GM23338 (cell line): Measurements from ENCODE around the gene SLC16A9.

Experiments used
- CREB1 ChIP-seq: fragments of 250-450 bp; sonication (Bioruptor Pico); IDR thresholded peaks from 2 replicates; pipeline ENCODE4 v1.5.0; 2020; ENCODE audit warnings: low read depth, mild to moderate bottlenecking, moderate library complexity
- EZH2 ChIP-seq: fragments of 200-600 bp; sonication (generic); IDR thresholded peaks from one replicate; pipeline ENCODE4 v1.8.0; 2017; ENCODE audit warnings: antibody characterized with exemption, mild to moderate bottlenecking, low read depth; ENCODE audit not compliant: unreplicated experiment
- EZH2phosphoT487 ChIP-seq: fragments of 200-600 bp; sonication (generic); IDR thresholded peaks from one replicate; pipeline ENCODE4 v1.8.1; 2018; ENCODE audit warnings: antibody characterized with exemption; ENCODE audit not compliant: unreplicated experiment
- JUNB ChIP-seq: IDR thresholded peaks from one replicate; pipeline ENCODE4 v1.6.1; 2016; ENCODE audit warnings: antibody characterized with exemption; ENCODE audit not compliant: unreplicated experiment
- NANOG ChIP-seq: IDR thresholded peaks from 2 replicates; pipeline ENCODE4 v1.6.1; 2016; ENCODE audit warnings: antibody characterized with exemption, borderline replicate concordance
- POLR2AphosphoS5 ChIP-seq: IDR thresholded peaks from 2 replicates; pipeline ENCODE4 v1.6.1; 2016; ENCODE audit warnings: antibody characterized with exemption, low read depth
- STAT1 ChIP-seq: IDR thresholded peaks from one replicate; pipeline ENCODE4 v1.6.1; 2016; ENCODE audit warnings: antibody characterized with exemption; ENCODE audit not compliant: unreplicated experiment
- ZNF114 ChIP-seq: fragments of 250-450 bp; sonication (Bioruptor Pico); IDR thresholded peaks from 2 replicates; pipeline ENCODE4 v1.5.0; 2020; ENCODE audit warnings: mild to moderate bottlenecking, moderate library complexity
- ZNF331 ChIP-seq: fragments of 250-450 bp; sonication (Bioruptor Pico); IDR thresholded peaks from 2 replicates; pipeline ENCODE4 v1.5.0; 2020; ENCODE audit warnings: low read depth, mild to moderate bottlenecking, moderate library complexity
- TF ChIP-seq, protein P1 (sequence below), 2 experiments: fragments of 200-600 bp in 1 of 2; sonication (generic) in 1 of 2; conservative IDR thresholded peaks; 2 replicates each; pipeline versions ENCODE4 v1.5.1 to v1.6.1; 2016 to 2017; ENCODE audit warnings: antibody characterized with exemption in 2 of 2, low read depth in 2 of 2, mild to moderate bottlenecking in 2 of 2, moderate library complexity in 1 of 2
- TF ChIP-seq, protein P2 (sequence below): IDR thresholded peaks from one replicate; pipeline ENCODE4 v1.6.1; 2018; ENCODE audit warnings: antibody characterized with exemption; ENCODE audit not compliant: unreplicated experiment
- TF ChIP-seq, protein P3 (sequence below): IDR thresholded peaks from 2 replicates; pipeline ENCODE4 v1.6.1; 2016; ENCODE audit warnings: antibody characterized with exemption
- TF ChIP-seq, protein P4 (sequence below): fragments of 250-450 bp; sonication (Bioruptor Pico); IDR thresholded peaks from 2 replicates; pipeline ENCODE4 v1.5.0; 2020; ENCODE audit warnings: mild to moderate bottlenecking, moderate library complexity

DNA sequence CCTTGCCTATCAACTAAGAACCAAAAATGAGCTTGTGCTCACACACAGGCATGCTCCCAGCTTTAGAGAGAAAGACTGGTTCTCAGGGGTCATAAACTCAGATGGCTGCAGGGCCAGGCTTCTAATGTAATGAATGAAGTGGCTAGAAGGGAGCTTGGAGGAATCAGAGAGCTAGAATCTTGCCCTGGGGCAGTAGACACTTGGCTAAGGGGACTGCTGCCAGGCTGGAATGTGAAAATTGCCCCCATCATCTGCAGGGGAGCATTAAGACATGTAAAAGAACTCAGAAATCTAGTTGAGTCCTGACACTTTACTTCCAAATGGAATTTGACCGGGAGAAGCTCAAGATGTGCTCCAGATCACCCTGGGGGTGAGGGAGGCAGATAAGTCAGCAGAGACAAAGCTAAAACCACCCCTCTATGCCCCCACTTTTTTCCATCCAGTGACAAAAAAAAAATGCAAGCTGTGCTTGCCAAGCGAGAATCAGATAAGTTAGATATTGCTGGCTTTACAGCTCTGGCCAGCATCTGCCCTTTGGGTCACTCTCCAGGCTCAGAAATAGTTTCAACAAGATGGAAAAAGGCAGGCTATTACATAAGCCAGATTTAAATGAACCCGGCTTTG lies 2.3 kb upstream of the SLC16A9 start:
- TF ChIP-seq, protein P1, sequence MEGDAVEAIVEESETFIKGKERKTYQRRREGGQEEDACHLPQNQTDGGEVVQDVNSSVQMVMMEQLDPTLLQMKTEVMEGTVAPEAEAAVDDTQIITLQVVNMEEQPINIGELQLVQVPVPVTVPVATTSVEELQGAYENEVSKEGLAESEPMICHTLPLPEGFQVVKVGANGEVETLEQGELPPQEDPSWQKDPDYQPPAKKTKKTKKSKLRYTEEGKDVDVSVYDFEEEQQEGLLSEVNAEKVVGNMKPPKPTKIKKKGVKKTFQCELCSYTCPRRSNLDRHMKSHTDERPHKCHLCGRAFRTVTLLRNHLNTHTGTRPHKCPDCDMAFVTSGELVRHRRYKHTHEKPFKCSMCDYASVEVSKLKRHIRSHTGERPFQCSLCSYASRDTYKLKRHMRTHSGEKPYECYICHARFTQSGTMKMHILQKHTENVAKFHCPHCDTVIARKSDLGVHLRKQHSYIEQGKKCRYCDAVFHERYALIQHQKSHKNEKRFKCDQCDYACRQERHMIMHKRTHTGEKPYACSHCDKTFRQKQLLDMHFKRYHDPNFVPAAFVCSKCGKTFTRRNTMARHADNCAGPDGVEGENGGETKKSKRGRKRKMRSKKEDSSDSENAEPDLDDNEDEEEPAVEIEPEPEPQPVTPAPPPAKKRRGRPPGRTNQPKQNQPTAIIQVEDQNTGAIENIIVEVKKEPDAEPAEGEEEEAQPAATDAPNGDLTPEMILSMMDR (conservative IDR thresholded peaks at IDR 0.05; ENCODE audit: low read depth in 2 of 2): no peak
- TF ChIP-seq POLR2AphosphoS5: no peak
- TF ChIP-seq EZH2: no peak
- TF ChIP-seq, protein P2, sequence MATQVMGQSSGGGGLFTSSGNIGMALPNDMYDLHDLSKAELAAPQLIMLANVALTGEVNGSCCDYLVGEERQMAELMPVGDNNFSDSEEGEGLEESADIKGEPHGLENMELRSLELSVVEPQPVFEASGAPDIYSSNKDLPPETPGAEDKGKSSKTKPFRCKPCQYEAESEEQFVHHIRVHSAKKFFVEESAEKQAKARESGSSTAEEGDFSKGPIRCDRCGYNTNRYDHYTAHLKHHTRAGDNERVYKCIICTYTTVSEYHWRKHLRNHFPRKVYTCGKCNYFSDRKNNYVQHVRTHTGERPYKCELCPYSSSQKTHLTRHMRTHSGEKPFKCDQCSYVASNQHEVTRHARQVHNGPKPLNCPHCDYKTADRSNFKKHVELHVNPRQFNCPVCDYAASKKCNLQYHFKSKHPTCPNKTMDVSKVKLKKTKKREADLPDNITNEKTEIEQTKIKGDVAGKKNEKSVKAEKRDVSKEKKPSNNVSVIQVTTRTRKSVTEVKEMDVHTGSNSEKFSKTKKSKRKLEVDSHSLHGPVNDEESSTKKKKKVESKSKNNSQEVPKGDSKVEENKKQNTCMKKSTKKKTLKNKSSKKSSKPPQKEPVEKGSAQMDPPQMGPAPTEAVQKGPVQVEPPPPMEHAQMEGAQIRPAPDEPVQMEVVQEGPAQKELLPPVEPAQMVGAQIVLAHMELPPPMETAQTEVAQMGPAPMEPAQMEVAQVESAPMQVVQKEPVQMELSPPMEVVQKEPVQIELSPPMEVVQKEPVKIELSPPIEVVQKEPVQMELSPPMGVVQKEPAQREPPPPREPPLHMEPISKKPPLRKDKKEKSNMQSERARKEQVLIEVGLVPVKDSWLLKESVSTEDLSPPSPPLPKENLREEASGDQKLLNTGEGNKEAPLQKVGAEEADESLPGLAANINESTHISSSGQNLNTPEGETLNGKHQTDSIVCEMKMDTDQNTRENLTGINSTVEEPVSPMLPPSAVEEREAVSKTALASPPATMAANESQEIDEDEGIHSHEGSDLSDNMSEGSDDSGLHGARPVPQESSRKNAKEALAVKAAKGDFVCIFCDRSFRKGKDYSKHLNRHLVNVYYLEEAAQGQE: no peak
- TF ChIP-seq EZH2phosphoT487: no peak
- TF ChIP-seq CREB1 (CRISPR knock-in tag): no peak
- TF ChIP-seq, protein P3, sequence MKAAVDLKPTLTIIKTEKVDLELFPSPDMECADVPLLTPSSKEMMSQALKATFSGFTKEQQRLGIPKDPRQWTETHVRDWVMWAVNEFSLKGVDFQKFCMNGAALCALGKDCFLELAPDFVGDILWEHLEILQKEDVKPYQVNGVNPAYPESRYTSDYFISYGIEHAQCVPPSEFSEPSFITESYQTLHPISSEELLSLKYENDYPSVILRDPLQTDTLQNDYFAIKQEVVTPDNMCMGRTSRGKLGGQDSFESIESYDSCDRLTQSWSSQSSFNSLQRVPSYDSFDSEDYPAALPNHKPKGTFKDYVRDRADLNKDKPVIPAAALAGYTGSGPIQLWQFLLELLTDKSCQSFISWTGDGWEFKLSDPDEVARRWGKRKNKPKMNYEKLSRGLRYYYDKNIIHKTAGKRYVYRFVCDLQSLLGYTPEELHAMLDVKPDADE: no peak
- no peak for TF ChIP-seq NANOG
- TF ChIP-seq JUNB: no peak
- no peak for TF ChIP-seq STAT1
- TF ChIP-seq ZNF331 (CRISPR knock-in tag): no peak
- TF ChIP-seq, protein P4, sequence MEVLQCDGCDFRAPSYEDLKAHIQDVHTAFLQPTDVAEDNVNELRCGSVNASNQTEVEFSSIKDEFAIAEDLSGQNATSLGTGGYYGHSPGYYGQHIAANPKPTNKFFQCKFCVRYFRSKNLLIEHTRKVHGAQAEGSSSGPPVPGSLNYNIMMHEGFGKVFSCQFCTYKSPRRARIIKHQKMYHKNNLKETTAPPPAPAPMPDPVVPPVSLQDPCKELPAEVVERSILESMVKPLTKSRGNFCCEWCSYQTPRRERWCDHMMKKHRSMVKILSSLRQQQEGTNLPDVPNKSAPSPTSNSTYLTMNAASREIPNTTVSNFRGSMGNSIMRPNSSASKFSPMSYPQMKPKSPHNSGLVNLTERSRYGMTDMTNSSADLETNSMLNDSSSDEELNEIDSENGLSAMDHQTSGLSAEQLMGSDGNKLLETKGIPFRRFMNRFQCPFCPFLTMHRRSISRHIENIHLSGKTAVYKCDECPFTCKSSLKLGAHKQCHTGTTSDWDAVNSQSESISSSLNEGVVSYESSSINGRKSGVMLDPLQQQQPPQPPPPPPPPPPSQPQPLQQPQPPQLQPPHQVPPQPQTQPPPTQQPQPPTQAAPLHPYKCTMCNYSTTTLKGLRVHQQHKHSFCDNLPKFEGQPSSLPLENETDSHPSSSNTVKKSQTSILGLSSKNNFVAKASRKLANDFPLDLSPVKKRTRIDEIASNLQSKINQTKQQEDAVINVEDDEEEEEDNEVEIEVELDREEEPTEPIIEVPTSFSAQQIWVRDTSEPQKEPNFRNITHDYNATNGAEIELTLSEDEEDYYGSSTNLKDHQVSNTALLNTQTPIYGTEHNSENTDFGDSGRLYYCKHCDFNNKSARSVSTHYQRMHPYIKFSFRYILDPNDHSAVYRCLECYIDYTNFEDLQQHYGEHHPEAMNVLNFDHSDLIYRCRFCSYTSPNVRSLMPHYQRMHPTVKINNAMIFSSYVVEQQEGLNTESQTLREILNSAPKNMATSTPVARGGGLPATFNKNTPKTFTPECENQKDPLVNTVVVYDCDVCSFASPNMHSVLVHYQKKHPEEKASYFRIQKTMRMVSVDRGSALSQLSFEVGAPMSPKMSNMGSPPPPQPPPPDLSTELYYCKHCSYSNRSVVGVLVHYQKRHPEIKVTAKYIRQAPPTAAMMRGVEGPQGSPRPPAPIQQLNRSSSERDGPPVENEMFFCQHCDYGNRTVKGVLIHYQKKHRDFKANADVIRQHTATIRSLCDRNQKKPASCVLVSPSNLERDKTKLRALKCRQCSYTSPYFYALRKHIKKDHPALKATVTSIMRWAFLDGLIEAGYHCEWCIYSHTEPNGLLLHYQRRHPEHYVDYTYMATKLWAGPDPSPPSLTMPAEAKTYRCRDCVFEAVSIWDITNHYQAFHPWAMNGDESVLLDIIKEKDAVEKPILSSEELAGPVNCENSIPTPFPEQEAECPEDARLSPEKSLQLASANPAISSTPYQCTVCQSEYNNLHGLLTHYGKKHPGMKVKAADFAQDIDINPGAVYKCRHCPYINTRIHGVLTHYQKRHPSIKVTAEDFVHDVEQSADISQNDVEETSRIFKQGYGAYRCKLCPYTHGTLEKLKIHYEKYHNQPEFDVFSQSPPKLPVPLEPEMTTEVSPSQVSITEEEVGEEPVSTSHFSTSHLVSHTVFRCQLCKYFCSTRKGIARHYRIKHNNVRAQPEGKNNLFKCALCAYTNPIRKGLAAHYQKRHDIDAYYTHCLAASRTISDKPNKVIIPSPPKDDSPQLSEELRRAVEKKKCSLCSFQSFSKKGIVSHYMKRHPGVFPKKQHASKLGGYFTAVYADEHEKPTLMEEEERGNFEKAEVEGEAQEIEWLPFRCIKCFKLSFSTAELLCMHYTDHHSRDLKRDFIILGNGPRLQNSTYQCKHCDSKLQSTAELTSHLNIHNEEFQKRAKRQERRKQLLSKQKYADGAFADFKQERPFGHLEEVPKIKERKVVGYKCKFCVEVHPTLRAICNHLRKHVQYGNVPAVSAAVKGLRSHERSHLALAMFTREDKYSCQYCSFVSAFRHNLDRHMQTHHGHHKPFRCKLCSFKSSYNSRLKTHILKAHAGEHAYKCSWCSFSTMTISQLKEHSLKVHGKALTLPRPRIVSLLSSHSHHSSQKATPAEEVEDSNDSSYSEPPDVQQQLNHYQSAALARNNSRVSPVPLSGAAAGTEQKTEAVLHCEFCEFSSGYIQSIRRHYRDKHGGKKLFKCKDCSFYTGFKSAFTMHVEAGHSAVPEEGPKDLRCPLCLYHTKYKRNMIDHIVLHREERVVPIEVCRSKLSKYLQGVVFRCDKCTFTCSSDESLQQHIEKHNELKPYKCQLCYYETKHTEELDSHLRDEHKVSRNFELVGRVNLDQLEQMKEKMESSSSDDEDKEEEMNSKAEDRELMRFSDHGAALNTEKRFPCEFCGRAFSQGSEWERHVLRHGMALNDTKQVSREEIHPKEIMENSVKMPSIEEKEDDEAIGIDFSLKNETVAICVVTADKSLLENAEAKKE: no peak
- TF ChIP-seq ZNF114: no peak
